HG02763 (cell line): ENCODE results near the gene LUC7L.
"Not testable (repeated sequence)": the region's sequence is repeated elsewhere in the genome, so short reads cannot be mapped to it uniquely, and the experiment has no call there.

Source experiments
- ATAC-seq: cut with Tn5 transposase; IDR thresholded peaks from one replicate; pipeline ENCODE4 v1.9.1; 2021; ENCODE audit warnings: mild to moderate bottlenecking, moderate library complexity; ENCODE audit not compliant: unreplicated experiment

Gene LUC7L

GRCh38 chr16:263944-264343 is 34.7 kb upstream of the LUC7L start:
- ATAC-seq, result no peak

DNA sequence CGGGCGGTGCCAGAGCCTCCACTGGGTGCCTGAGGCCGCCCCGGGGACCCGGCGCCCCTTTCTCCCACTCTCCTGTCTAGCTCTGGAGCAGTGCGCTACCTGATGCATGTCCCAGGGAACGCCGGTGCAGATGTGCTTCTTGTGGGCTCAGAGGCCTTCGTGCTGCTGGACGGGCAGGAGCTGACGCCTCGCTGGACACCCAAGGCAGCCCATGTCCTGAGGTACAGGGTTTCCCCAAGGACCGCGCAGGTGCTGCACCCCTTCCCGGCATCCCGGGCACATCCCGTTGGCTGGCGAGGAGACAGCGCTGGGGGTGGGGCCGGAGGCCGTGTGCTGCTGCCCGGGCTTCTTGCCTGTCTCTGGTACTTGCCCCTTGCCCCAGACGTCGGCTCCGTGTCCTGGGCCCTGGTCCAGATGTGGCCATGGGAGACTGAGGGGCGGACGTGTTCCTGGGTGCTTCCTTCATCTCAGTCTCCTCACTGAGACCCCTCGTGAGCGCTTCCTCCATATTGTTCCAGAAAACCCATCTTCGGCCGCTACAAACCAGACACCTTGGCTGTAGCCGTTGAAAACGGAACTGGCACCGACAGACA is 34.0 kb upstream of the LUC7L start:
- ATAC-seq, result no peak

DNA sequence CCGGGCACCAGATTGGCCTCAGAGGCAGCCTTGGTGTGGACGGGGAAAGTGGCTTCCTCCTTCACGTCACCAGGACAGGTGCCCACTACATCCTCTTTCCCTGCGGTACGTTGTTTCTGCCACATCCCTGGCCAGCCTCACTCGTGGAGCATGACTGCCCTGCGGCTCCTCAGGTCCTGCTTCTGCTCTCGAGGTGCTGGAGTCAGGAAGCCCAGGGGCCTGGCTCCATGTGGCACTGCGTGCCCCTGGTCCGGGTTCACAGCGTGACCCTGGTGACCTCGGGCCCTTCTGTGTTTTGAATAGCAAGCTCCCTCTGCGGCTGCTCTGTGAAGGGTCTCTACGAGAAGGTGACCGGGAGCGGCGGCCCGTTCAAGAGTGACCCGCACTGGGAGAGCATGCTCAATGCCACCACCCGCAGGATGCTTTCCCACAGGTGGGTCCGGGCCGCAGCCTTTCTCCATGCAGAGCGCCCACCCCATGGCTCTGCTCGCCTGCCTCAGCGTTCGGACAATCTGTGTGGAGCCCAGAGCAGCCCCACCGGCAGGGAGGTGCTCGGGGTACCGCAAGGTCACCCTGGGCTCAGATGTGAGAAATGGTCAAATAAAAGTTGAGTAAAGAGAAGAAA is 33.0 kb upstream of the LUC7L start:
- ATAC-seq, result no peak

DNA sequence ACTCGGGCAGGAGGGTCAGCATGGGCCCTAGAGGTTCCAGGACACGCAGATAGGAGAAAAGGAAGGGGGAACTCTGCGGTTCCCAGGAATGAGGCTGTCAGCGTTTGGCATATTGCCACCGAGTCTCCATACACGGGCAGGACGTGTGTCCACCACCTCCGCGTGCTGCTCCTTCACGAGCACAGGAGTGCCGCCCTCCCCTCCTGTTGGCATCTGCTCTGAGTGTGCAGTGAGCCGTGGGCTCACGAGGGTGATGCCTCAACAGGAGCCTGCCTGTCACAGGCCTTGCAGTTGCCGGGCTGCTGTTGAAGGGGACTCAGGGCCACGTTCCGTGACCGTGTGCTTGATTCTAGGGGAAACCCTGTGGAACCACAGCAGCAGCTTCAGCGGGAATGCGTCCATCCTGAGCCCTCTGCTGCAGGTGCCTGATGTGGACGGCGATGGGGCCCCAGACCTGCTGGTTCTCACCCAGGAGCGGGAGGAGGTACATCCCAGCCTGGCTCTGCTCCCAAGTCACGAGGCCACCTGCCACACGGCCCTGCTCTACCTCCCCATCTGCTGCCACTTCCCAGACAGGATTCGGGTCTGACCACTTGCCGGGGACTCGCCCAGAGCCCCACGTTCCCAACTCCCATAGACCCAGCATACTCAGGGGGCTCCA is 31.9 kb upstream of the LUC7L start:
- no peak for ATAC-seq

DNA sequence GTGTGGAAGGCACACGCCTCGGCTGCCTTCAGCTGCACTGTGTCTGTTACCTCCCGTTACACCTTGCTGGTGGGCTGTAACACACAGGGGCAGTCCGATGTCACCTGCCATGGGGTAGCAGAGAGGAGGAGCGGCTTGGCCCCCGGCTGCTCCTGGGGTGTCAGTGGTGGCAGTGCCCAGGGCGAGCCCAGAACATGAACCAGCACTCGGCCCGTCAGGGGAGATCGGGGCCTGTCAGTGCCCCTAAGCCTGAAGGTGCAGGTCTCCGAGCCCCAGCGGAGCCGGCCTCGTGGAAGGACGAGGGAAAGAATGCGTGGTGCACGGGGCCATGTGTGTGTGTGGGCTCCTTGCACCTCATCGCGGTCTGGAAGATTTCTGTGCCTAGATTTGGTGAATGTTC is 31.1 kb upstream of the LUC7L start:
- no peak for ATAC-seq

DNA sequence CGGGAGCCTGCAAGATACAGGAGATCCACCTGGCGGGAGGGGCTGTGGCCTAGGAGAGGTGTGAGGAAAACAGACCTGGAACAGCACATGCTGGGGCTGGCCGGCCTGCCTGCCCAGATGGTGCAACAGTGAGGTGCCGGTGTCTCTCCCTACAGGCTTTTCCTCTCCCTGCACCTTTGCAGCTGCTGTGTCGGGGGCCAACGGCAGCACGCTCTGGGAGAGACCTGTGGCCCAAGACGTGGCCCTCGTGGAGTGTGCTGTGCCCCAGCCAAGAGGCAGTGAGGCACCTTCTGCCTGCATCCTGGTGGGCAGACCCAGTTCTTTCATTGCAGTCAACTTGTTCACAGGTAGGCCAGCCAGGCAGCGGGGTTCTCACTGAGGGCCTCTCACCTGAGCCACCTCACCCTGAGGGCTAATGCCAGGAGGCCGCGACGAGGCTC is 30.6 kb upstream of the LUC7L start:
- ATAC-seq, result no peak

- no peak for ATAC-seq
Measured at GRCh38 chr16:259226-259625, 30.0 kb upstream of the LUC7L start.

DNA sequence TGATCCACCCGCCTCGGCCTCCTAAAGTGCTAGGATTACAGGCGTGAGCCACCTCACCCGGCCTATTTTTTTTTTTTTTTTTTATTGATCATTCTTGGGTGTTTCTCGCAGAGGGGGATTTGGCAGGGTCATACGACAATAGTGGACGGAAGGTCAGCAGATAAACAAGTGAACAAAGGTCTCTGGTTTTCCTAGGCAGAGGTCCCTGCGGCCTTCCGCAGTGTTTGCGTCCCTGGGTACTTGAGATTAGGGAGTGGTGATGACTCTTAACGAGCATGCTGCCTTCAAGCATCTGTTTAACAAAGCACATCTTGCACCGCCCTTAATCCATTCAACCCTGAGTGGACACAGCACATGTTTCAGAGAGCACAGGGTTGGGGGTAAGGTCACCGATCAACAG is 28.8 kb upstream of the LUC7L start:
- not testable (repeated sequence) for ATAC-seq

GRCh38 chr16:255183-255582 is 25.9 kb upstream of the LUC7L start:
- no peak for ATAC-seq

- ATAC-seq, result no peak
Measured at GRCh38 chr16:254461-254860, 25.2 kb upstream of the LUC7L start.

- ATAC-seq, result no peak
Measured at GRCh38 chr16:253833-254232, 24.6 kb upstream of the LUC7L start.

- ATAC-seq, result no peak
Measured at GRCh38 chr16:252366-253337, 23.4 kb upstream of the LUC7L start.

DNA sequence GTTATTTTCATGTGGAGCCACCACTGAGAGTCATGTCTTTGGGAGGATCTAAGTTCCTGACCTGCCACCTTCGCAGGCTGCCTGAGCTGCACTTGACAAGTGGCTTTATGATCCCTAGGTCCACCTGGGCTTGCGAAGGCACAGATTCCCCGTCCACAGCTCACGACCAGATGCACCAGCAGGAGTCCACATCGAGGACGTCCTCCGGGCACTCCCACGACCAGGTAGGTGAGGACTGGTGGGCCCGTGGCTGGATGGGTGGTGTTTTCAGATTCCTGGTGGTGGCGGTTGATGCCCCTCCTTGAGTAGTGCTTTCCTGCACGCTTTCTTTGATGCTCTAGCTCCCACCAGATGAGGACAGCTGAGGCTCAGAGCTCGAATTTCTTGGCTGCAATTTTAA is 20.2 kb upstream of the LUC7L start:
- ATAC-seq, result no peak

DNA sequence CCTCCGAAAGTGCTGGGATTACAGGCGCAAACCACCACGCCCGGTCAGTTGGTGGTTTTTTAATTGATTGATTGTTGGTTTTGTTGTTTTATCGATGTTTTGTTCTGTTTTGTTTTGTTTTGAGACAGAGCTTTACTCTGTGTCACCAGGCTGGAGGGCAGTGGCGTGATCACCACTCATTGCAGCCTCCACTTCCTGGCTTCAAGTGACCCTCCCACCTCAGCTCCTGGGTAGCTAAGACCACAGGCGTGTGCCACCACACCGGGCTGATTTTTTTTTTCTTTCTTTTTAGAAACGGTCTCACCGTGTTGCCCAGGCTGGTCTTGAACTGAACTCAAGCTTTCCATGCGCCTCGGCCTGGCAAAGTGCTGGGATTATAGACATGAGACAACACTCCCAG is 17.8 kb upstream of the LUC7L start:
- ATAC-seq, result no peak

DNA sequence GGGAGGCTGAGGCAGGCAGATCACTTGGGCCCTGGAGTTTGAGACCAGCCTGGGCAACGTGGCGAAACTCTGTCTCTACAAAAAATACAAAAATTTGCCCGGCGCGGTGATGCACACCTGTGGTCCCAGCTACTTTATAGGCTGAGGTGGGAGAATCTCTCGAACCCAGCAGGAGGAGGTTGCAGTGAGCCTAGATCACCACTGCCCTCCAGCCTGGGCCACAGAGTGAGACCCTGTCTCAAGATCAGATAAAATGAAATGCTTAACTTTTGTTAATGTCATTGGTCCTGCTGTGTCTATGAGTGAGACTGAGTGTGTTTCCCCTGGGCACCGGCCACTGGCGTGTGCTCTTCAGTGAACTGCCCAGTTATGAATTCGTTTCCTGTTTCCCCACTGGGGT is 15.9 kb upstream of the LUC7L start:
- ATAC-seq, result no peak

DNA sequence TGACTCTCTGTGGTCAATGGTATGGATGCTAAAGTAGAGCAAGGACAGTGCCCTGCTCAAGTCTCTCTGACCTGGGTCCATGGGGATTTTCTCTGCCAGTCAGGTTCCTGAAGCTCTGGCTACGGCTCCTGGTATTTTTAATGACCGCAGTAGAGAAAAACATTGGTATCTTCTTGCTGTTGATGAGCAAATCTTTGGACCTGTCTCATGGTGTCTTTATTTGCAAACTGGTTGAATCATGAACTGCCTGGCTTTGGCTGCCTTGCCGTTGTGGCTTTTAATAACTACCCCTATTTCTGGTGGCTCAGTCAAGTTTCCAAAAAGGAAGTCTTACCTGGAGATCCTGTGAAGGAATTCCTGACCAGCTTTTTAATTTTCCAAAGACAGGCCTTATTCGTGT is 14.1 kb upstream of the LUC7L start:
- no peak for ATAC-seq

DNA sequence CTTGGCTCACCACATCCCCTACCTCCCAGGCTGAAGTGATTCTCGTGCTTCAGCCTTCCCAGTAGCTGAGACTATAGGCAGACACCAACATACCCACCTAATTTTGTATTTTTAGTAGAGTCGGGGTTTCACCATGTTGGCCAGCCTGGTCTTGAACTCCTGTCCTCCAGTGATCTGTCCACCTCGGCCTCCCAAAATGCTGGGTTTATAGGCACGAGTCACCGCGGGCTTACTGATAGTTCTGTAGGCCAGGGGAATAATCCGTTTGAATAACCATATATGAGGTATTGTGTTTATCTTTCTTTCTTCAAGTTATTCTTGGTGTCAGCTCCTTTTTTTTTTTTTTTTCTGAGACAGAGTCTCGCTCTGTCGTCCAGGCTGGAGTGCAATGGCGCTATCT is 13.0 kb upstream of the LUC7L start:
- ATAC-seq, result no peak

DNA sequence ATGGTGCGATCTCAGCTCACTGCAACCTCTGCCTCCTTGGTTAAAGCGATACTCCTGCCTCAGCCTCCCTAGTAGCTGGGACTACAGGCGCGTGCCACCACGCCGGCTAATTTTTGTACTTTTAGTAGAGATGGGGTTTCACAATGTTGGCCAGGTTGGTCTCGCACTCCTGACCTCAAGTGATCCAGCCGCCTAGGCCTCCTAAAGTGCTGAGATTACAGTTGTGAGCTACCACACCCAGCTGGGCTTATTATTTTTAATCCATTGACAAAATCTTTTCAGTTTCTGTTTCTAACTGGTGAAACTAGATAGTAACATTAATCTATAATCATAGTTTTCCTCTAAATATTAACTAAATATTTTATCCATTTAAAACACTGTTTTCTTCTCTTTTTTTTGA is 11.3 kb upstream of the LUC7L start:
- ATAC-seq, result no peak

DNA sequence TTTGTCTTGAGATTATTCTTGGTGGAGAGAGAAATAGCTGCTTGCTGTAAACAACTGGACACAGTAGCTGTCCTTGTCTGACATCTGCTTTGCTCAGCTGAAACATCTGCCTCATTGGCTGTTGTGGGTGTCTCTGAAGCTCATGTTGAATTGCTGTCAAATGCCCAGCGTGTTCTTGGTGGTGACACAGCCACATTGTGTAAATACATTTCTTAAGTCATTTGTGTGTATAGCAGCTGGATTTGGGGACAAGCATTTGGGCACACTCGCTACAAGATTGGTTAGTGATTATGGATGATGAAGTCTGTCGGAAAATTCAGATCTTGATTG is 10.7 kb upstream of the LUC7L start:
- ATAC-seq, result no peak

GRCh38 chr16:234468-235305 is 5.4 kb upstream of the LUC7L start, which contains the start of gene FAM234A:
TSS of gene FAM234A (plus strand) at chr16:234821. CDS start at chr16:254414, 19,593 bp downstream.
- peak; percentile 83 for ATAC-seq

- no peak for ATAC-seq
Measured at GRCh38 chr16:230949-231348, 1.7 kb upstream of the LUC7L start.
